Neural cell (in vitro differentiated cells): ENCODE data around the gene IRF1. TPM values are rescaled to one million over a fixed set of nuclear protein-coding genes. Genes with fewer than 3 reads are reported as not detected.

ENCODE experiments used
- H2AFZ ChIP-seq: fragments of 200-600, 300-800 bp; sonication (generic), shearing (Covaris generic); 2 replicates; pipeline ENCODE4 v1.6.0; 2014; ENCODE audit warnings: low read depth, mild to moderate bottlenecking, antibody characterized with exemption, low read length, moderate library complexity
- H3F3A ChIP-seq: fragments of 200-600 bp; shearing (Covaris generic); 2 replicates; pipeline ENCODE4 v1.6.1; 2016; ENCODE audit warnings: mild to moderate bottlenecking, moderate library complexity, mixed read lengths, antibody characterized with exemption, low read length; ENCODE audit not compliant: insufficient read depth, poor library complexity, severe bottlenecking
- H3K27ac ChIP-seq: fragments of 200-600, 300-800 bp; sonication (generic), shearing (Covaris generic); 2 replicates; pipeline ENCODE4 v1.5.1; 2014; ENCODE audit warnings: mild to moderate bottlenecking, low read length, moderate library complexity
- H3K27me3 ChIP-seq: fragments of 300-800, 200-600 bp; sonication (generic), shearing (Covaris generic); 2 replicates; pipeline ENCODE4 v1.6.0; 2014; ENCODE audit warnings: mild to moderate bottlenecking, low read depth, low read length, moderate library complexity; ENCODE audit not compliant: insufficient read depth
- H3K36me3 ChIP-seq: fragments of 300-800, 200-600 bp; sonication (generic), shearing (Covaris generic); 2 replicates; pipeline ENCODE4 v1.5.1; 2014; ENCODE audit warnings: mild to moderate bottlenecking, antibody characterized with exemption, low read length, moderate library complexity; ENCODE audit not compliant: insufficient read depth
- H3K4me2 ChIP-seq: fragments of 300-800, 200-600 bp; sonication (generic), shearing (Covaris generic); 2 replicates; pipeline ENCODE4 v1.6.0; 2014; ENCODE audit warnings: mild to moderate bottlenecking, low read length
- H3K4me3 ChIP-seq: fragments of 300-800, 200-600 bp; sonication (generic), shearing (Covaris generic); 2 replicates; pipeline ENCODE4 v1.5.1; 2014; ENCODE audit warnings: mild to moderate bottlenecking, low read length, moderate library complexity
- H3K79me2 ChIP-seq: fragments of 200-600 bp; shearing (Covaris generic); replicated peaks from 2 replicates; pipeline ENCODE4 v1.6.0; 2014; ENCODE audit warnings: mild to moderate bottlenecking, low read length, moderate library complexity; ENCODE audit not compliant: insufficient read depth
- H3K9ac ChIP-seq: fragments of 300-800, 200-600 bp; sonication (generic), shearing (Covaris generic); 2 replicates; pipeline ENCODE4 v1.6.1; 2016; ENCODE audit warnings: mild to moderate bottlenecking, low read length, mixed read lengths
- H3K9me2 ChIP-seq: fragments of 200-600 bp; shearing (Covaris generic); 2 replicates; pipeline ENCODE4 v1.6.1; 2016; ENCODE audit warnings: mild to moderate bottlenecking, low read length, mixed read lengths; ENCODE audit not compliant: insufficient read depth
- H3K9me3 ChIP-seq: fragments of 200-600, 300-800 bp; sonication (generic), shearing (Covaris generic); 2 replicates; pipeline ENCODE4 v1.6.1; 2016; ENCODE audit warnings: mild to moderate bottlenecking, mixed run types, low read length, moderate library complexity, mixed read lengths
- H4K20me1 ChIP-seq: fragments of 200-600 bp; shearing (Covaris generic); 2 replicates; pipeline ENCODE4 v1.6.1; 2016; ENCODE audit warnings: mild to moderate bottlenecking, mixed run types; ENCODE audit not compliant: insufficient read depth
- CTCF ChIP-seq: fragments of 450-650 bp; IDR thresholded peaks from 2 replicates; pipeline ENCODE4 v1.5.1; 2014; ENCODE audit warnings: antibody characterized with exemption, mild to moderate bottlenecking, moderate library complexity; ENCODE audit not compliant: poor library complexity, severe bottlenecking
- EP300 ChIP-seq: fragments of 450-650 bp; conservative IDR thresholded peaks from 2 replicates; pipeline ENCODE4 v1.6.1; 2014; ENCODE audit warnings: antibody characterized with exemption, mild to moderate bottlenecking, moderate library complexity; ENCODE audit not compliant: poor library complexity, severe bottlenecking
- EZH2 ChIP-seq: fragments of 200-600, 300-800 bp; shearing (Covaris generic), sonication (generic); IDR thresholded peaks from 2 replicates; pipeline ENCODE4 v1.6.1; 2014; ENCODE audit warnings: antibody characterized with exemption, low read length, borderline replicate concordance, mild to moderate bottlenecking; ENCODE audit not compliant: insufficient read depth, poor library complexity, severe bottlenecking
- MXI1 ChIP-seq: fragments of 450-650 bp; conservative IDR thresholded peaks from 2 replicates; pipeline ENCODE4 v1.6.1; 2014; ENCODE audit warnings: antibody characterized with exemption, mild to moderate bottlenecking; ENCODE audit not compliant: poor library complexity, severe bottlenecking
- POLR2AphosphoS5 ChIP-seq: IDR thresholded peaks from 2 replicates; pipeline ENCODE4 v1.6.1; 2012
- RAD21 ChIP-seq: fragments of 450-650 bp; conservative IDR thresholded peaks from 2 replicates; pipeline ENCODE4 v1.6.1; 2014; ENCODE audit warnings: antibody characterized with exemption, mild to moderate bottlenecking, moderate library complexity
- REST ChIP-seq: IDR thresholded peaks from 2 replicates; pipeline ENCODE4 v1.6.1; 2012; ENCODE audit warnings: borderline replicate concordance
- SMC3 ChIP-seq: fragments of 450-650 bp; conservative IDR thresholded peaks from 2 replicates; pipeline ENCODE4 v1.6.1; 2014; ENCODE audit warnings: antibody characterized with exemption, mild to moderate bottlenecking, moderate library complexity; ENCODE audit not compliant: poor library complexity
- TAF1 ChIP-seq: IDR thresholded peaks from 2 replicates; pipeline ENCODE4 v1.6.1; 2012; ENCODE audit warnings: low read depth
- polyA plus RNA-seq: library from polyadenylated mRNA; depleted of rRNA; stranded (reverse); fragments of >200 nt; gene quantifications from 2 replicates; pipeline ENCODE4 v1.2.3, GENCODE V29; 2014

The IRF1 gene
- polyA plus RNA-seq, 1 donor from 2014 or later: 0.67 TPM

GRCh38 chr5:132457371-132458225 is 33.0 kb downstream of the IRF1 start:
- no peak overlapping the region for H2AFZ ChIP-seq
- TF ChIP-seq POLR2AphosphoS5 (no peak), CTCF (no peak), RAD21 (no peak), SMC3 (no peak), REST (no peak), TAF1 (no peak), MXI1 (no peak)
- H4K20me1 ChIP-seq: no peaks in the 10 kb centered on the region
- H3K4me3 ChIP-seq: no peak overlapping the region
- H3F3A ChIP-seq: no peaks in the 10 kb centered on the region
- H3K9me3 ChIP-seq: no peaks in the 10 kb centered on the region
- no peaks in the 10 kb centered on the region for H3K79me2 ChIP-seq
- H3K4me2 ChIP-seq: no peak overlapping the region
- H3K27ac ChIP-seq: no peak overlapping the region
- H3K27me3 ChIP-seq: no peaks in the 10 kb centered on the region
- no peak overlapping the region for H3K9ac ChIP-seq
- no peaks in the 10 kb centered on the region for H3K9me2 ChIP-seq
- H3K36me3 ChIP-seq: no peaks in the 10 kb centered on the region

- Histone ChIP-seq H3K36me3 (no peaks in the 10 kb centered on the region), H3K79me2 (no peaks in the 10 kb centered on the region), H3K9me3 (no peaks in the 10 kb centered on the region), H3K9me2 (no peaks in the 10 kb centered on the region), H2AFZ (no peak overlapping the region), H3F3A (no peaks in the 10 kb centered on the region), H3K4me2 (no peak overlapping the region), H3K9ac (no peak overlapping the region), H3K27ac (no peak overlapping the region), H3K4me3 (no peak overlapping the region), H4K20me1 (no peaks in the 10 kb centered on the region), H3K27me3 (no peaks in the 10 kb centered on the region)
- TF ChIP-seq REST (no peak), EZH2 (no peak), MXI1 (no peak), POLR2AphosphoS5 (no peak), TAF1 (no peak), CTCF (no peak), RAD21 (no peak), EP300 (no peak), SMC3 (no peak)
Observed at GRCh38 chr5:132456987-132457361, 33.6 kb downstream of the IRF1 start.
